ENCODE results near the gene CASP9.

DNA sequence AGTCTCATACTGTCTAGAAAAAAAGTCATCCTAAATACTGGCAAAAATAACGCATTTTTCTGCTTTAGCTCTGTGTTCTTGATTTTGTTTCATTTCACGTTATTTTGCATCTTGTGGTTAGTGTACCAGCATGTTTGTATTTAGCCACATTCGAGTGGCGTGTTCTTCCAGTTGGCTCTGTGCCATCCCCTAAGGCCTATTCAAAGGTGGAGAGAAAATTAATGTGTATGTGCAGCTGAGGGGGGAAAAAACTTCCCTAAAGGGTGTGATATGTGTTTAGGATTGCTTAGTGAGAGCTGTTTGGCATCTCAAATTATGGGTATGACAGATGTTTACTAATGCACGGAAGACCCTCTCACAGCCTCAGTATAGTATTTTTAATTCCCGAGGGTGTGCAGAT lies 14.8 kb upstream of the CASP9 start:
- TF ChIP-seq, protein P1, sequence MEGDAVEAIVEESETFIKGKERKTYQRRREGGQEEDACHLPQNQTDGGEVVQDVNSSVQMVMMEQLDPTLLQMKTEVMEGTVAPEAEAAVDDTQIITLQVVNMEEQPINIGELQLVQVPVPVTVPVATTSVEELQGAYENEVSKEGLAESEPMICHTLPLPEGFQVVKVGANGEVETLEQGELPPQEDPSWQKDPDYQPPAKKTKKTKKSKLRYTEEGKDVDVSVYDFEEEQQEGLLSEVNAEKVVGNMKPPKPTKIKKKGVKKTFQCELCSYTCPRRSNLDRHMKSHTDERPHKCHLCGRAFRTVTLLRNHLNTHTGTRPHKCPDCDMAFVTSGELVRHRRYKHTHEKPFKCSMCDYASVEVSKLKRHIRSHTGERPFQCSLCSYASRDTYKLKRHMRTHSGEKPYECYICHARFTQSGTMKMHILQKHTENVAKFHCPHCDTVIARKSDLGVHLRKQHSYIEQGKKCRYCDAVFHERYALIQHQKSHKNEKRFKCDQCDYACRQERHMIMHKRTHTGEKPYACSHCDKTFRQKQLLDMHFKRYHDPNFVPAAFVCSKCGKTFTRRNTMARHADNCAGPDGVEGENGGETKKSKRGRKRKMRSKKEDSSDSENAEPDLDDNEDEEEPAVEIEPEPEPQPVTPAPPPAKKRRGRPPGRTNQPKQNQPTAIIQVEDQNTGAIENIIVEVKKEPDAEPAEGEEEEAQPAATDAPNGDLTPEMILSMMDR (IDR thresholded peaks at IDR 0.05; ENCODE audit: insufficient read depth, low read length), result no peak
- TF ChIP-seq POLR2AphosphoS5 (IDR thresholded peaks at IDR 0.05; ENCODE audit: low read depth) (no peak), GABPA (IDR thresholded peaks at IDR 0.05; ENCODE audit: low read depth) (no peak), SPI1 (IDR thresholded peaks at IDR 0.05; ENCODE audit: borderline replicate concordance, low read depth) (no peak)
- TF ChIP-seq, protein P2, sequence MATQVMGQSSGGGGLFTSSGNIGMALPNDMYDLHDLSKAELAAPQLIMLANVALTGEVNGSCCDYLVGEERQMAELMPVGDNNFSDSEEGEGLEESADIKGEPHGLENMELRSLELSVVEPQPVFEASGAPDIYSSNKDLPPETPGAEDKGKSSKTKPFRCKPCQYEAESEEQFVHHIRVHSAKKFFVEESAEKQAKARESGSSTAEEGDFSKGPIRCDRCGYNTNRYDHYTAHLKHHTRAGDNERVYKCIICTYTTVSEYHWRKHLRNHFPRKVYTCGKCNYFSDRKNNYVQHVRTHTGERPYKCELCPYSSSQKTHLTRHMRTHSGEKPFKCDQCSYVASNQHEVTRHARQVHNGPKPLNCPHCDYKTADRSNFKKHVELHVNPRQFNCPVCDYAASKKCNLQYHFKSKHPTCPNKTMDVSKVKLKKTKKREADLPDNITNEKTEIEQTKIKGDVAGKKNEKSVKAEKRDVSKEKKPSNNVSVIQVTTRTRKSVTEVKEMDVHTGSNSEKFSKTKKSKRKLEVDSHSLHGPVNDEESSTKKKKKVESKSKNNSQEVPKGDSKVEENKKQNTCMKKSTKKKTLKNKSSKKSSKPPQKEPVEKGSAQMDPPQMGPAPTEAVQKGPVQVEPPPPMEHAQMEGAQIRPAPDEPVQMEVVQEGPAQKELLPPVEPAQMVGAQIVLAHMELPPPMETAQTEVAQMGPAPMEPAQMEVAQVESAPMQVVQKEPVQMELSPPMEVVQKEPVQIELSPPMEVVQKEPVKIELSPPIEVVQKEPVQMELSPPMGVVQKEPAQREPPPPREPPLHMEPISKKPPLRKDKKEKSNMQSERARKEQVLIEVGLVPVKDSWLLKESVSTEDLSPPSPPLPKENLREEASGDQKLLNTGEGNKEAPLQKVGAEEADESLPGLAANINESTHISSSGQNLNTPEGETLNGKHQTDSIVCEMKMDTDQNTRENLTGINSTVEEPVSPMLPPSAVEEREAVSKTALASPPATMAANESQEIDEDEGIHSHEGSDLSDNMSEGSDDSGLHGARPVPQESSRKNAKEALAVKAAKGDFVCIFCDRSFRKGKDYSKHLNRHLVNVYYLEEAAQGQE (IDR thresholded peaks at IDR 0.05; ENCODE audit: insufficient replicate concordance, low read depth), result no peak

Measured in HL-60 (cell line).